NT2/D1 (cell line): ENCODE measurements around the gene KCNJ15.

Experiments used
- SUZ12 ChIP-seq: IDR thresholded peaks from 2 replicates; pipeline ENCODE4 v1.6.1; 2011; ENCODE audit not compliant: insufficient read length, insufficient read depth; ENCODE audit errors: extremely low read depth
- ZNF274 ChIP-seq: IDR thresholded peaks from 2 replicates; pipeline ENCODE4 v1.6.1; 2011; ENCODE audit warnings: mild to moderate bottlenecking, low read depth, low read length

DNA sequence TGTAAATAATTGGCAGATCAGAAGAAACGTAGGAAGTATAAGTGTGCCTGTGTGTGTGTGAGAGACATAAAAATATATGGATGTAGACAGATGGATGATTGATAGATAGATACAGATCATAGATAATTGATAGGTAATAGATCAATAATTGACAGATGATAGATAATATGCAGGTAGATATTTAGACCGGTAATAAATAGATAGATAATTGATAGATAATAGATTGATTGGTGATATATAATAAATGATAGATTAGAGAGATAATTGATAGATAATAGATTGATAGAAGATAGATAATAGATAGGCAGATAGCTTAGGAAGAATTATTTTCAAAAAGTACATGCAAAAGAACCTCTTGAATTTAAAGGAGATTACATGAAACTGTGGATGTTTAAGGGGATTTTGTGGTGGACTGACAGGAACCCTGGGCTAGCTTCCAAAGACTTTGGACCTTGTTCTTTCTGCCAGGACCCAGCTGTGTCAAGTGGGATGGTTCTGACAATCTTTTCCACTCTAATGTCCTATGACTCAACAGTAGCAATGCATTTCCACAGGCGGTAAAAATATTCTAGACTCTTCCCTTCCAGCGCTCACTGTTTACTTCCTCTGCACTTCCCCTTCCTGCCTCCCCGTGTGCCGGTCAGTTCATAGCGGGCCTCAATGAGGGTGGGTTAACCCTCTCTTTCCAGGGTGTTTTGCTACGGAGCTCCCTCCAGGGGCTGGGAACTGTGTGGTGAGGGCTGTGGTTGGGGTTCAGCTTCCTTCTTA is 39.4 kb downstream of the KCNJ15 start:
- no peak for TF ChIP-seq SUZ12
- no peak for TF ChIP-seq ZNF274
